IPS-20b (cell line): ENCODE measurements around the gene CEL.
"Not testable (repeated sequence)": the region's sequence is repeated elsewhere in the genome, so short reads cannot be mapped to it uniquely, and the experiment has no call there.

Experiments
- H3K27ac ChIP-seq: one replicate; pipeline ENCODE4 v1.5.1; 2013; ENCODE audit warnings: low read length
- H3K27me3 ChIP-seq: 2 replicates; pipeline ENCODE4 v1.6.1; 2013; ENCODE audit warnings: mild to moderate bottlenecking, low read length, inconsistent platforms; ENCODE audit not compliant: insufficient read depth
- H3K36me3 ChIP-seq: 2 replicates; pipeline ENCODE4 v1.6.1; 2013; ENCODE audit warnings: low read depth, mild to moderate bottlenecking, inconsistent platforms, low read length, moderate library complexity; ENCODE audit not compliant: insufficient read depth
- H3K4me1 ChIP-seq: 2 replicates; pipeline ENCODE4 v1.6.1; 2013; ENCODE audit warnings: mild to moderate bottlenecking, control low read depth, inconsistent platforms, low read length, moderate library complexity; ENCODE audit not compliant: insufficient read depth
- H3K4me3 ChIP-seq: 2 replicates; pipeline ENCODE4 v1.5.1; 2013; ENCODE audit warnings: mild to moderate bottlenecking, low read length, inconsistent platforms
- H3K9ac ChIP-seq: 2 replicates; pipeline ENCODE4 v1.6.1; 2013; ENCODE audit warnings: low read depth, mild to moderate bottlenecking, inconsistent platforms, low read length, moderate library complexity
- H3K9me3 ChIP-seq: 2 replicates; pipeline ENCODE4 v1.6.1; 2013; ENCODE audit warnings: mild to moderate bottlenecking, low read depth, low read length, inconsistent platforms; ENCODE audit not compliant: insufficient read depth

CEL gene

GRCh38 chr9:133035669-133036068, 26.1 kb upstream of the CEL start:
- Histone ChIP-seq H3K36me3 (peaks cover 17% of the 10 kb centered on the region; the same call in 1 of the 2 replicates), H3K27me3 (no peaks in the 10 kb centered on the region), H3K9me3 (no peaks in the 10 kb centered on the region), H3K4me1 (peaks cover 11% of the 10 kb centered on the region; the same call in 1 of the 2 replicates), H3K27ac (no peak overlapping the region), H3K9ac (no peak overlapping the region), H3K4me3 (no peak overlapping the region)

GRCh38 chr9:133037775-133038515, 23.8 kb upstream of the CEL start:
- no peaks in the 10 kb centered on the region for H3K4me1 ChIP-seq
- no peaks in the 10 kb centered on the region for H3K9me3 ChIP-seq
- H3K36me3 ChIP-seq = peaks cover 30% of the 10 kb centered on the region
- H3K27ac ChIP-seq = no peak overlapping the region
- H3K27me3 ChIP-seq = no peaks in the 10 kb centered on the region
- no peak overlapping the region for H3K4me3 ChIP-seq
- H3K9ac ChIP-seq = no peak overlapping the region

GRCh38 chr9:133040892-133041479, 20.8 kb upstream of the CEL start:
- H3K4me3 ChIP-seq, H3K27ac ChIP-seq, H3K9me3 ChIP-seq, H3K4me1 ChIP-seq, H3K27me3 ChIP-seq, H3K9ac ChIP-seq: not testable (repeated sequence)
- H3K36me3 ChIP-seq = peaks cover 47% of the 10 kb centered on the region

- peaks cover 57% of the 10 kb centered on the region for H3K36me3 ChIP-seq
Measured at GRCh38 chr9:133041958-133042357, 19.8 kb upstream of the CEL start.

GRCh38 chr9:133042676-133043075, 19.1 kb upstream of the CEL start:
- Histone ChIP-seq H3K9ac (no peak overlapping the region), H3K4me1 (no peaks in the 10 kb centered on the region), H3K4me3 (no peak overlapping the region), H3K36me3 (peaks cover 62% of the 10 kb centered on the region), H3K9me3 (no peaks in the 10 kb centered on the region), H3K27me3 (no peaks in the 10 kb centered on the region), H3K27ac (no peak overlapping the region)

More at GRCh38 chr9:133041958-133042357, 19.8 kb upstream of the CEL start:
- no peaks in the 10 kb centered on the region for H3K27me3 ChIP-seq
- H3K9ac ChIP-seq = no peak overlapping the region
- H3K9me3 ChIP-seq = no peaks in the 10 kb centered on the region
- H3K4me1 ChIP-seq = no peaks in the 10 kb centered on the region
- H3K4me3 ChIP-seq = no peak overlapping the region
- no peak overlapping the region for H3K27ac ChIP-seq

- no peak overlapping the region for H3K4me3 ChIP-seq
- no peaks in the 10 kb centered on the region for H3K9me3 ChIP-seq
- H3K27me3 ChIP-seq = no peaks in the 10 kb centered on the region
- H3K36me3 ChIP-seq = peaks cover 62% of the 10 kb centered on the region
- H3K9ac ChIP-seq = no peak overlapping the region
- H3K27ac ChIP-seq = no peak overlapping the region
- no peaks in the 10 kb centered on the region for H3K4me1 ChIP-seq
Measured at GRCh38 chr9:133043449-133044035, 18.2 kb upstream of the CEL start.

GRCh38 chr9:133044125-133044524, 17.7 kb upstream of the CEL start:
- no peak overlapping the region for H3K9ac ChIP-seq
- peaks cover 67% of the 10 kb centered on the region for H3K36me3 ChIP-seq
- no peak overlapping the region for H3K4me3 ChIP-seq

GRCh38 chr9:133044661-133045060, 17.1 kb upstream of the CEL start:
- Histone ChIP-seq H3K27ac (no peak overlapping the region), H3K9ac (no peak overlapping the region), H3K4me1 (no peaks in the 10 kb centered on the region), H3K27me3 (no peaks in the 10 kb centered on the region), H3K9me3 (no peaks in the 10 kb centered on the region), H3K4me3 (no peak overlapping the region), H3K36me3 (peaks cover 73% of the 10 kb centered on the region)

More at GRCh38 chr9:133044125-133044524, 17.7 kb upstream of the CEL start:
- Histone ChIP-seq H3K27ac (no peak overlapping the region), H3K27me3 (no peaks in the 10 kb centered on the region), H3K9me3 (no peaks in the 10 kb centered on the region), H3K4me1 (no peaks in the 10 kb centered on the region)

GRCh38 chr9:133045132-133045531, 16.6 kb upstream of the CEL start:
- H3K9ac ChIP-seq = no peak overlapping the region
- no peak overlapping the region for H3K4me3 ChIP-seq
- H3K27ac ChIP-seq = no peak overlapping the region
- H3K4me1 ChIP-seq = no peaks in the 10 kb centered on the region
- H3K27me3 ChIP-seq = no peaks in the 10 kb centered on the region
- H3K36me3 ChIP-seq = peaks cover 77% of the 10 kb centered on the region
- H3K9me3 ChIP-seq = no peaks in the 10 kb centered on the region

GRCh38 chr9:133046196-133046899, 15.4 kb upstream of the CEL start:
- H3K4me1 ChIP-seq = no peaks in the 10 kb centered on the region
- H3K4me3 ChIP-seq = no peak overlapping the region
- no peaks in the 10 kb centered on the region for H3K9me3 ChIP-seq
- no peak overlapping the region; the same call in 1 of the 2 replicates for H3K9ac ChIP-seq
- peaks cover 86% of the 10 kb centered on the region for H3K36me3 ChIP-seq
- H3K27me3 ChIP-seq = no peaks in the 10 kb centered on the region
- no peak overlapping the region for H3K27ac ChIP-seq

- H3K9ac ChIP-seq = no peak overlapping the region
- peaks cover 87% of the 10 kb centered on the region for H3K36me3 ChIP-seq
Measured at GRCh38 chr9:133046900-133047295, 14.9 kb upstream of the CEL start.

More at GRCh38 chr9:133046900-133047295, 14.9 kb upstream of the CEL start:
- Histone ChIP-seq H3K27ac (no peak overlapping the region), H3K9me3 (no peaks in the 10 kb centered on the region), H3K4me3 (no peak overlapping the region), H3K27me3 (no peaks in the 10 kb centered on the region), H3K4me1 (no peaks in the 10 kb centered on the region)
